Retina (tissue), 1 donor: Measurements from ENCODE around the gene KIRREL3.

ENCODE experiments used
- DNase-seq: peaks from one replicate; pipeline ENCODE4 v3.0.0-alpha.2; 2016

KIRREL3 gene

GRCh38 chr11:126592496-126593410, 407.8 kb downstream of the KIRREL3 start:
- DNase-seq = no peak

- no peak for DNase-seq
Observed at GRCh38 chr11:126591966-126592489, 408.5 kb downstream of the KIRREL3 start.

- DNase-seq = no peak
Observed at GRCh38 chr11:126589492-126589803, 411.1 kb downstream of the KIRREL3 start.

- no peak for DNase-seq
Observed at GRCh38 chr11:126588630-126589491, 411.7 kb downstream of the KIRREL3 start.

GRCh38 chr11:126587541-126587940, 413.0 kb downstream of the KIRREL3 start:
- DNase-seq = no peak

GRCh38 chr11:126585774-126586491, 414.6 kb downstream of the KIRREL3 start:
- DNase-seq = peak; percentile 56

- DNase-seq = no peak
Observed at GRCh38 chr11:126585388-126585773, 415.2 kb downstream of the KIRREL3 start.

GRCh38 chr11:126583594-126584427, 416.8 kb downstream of the KIRREL3 start:
- DNase-seq = peak; percentile 61

- no peak for DNase-seq
Observed at GRCh38 chr11:126583101-126583500, 417.5 kb downstream of the KIRREL3 start.

GRCh38 chr11:126581871-126582648, 418.5 kb downstream of the KIRREL3 start:
- peak; percentile 34 for DNase-seq

- no peak for DNase-seq
Observed at GRCh38 chr11:126578426-126578825, 422.1 kb downstream of the KIRREL3 start.

- DNase-seq = no peak
Observed at GRCh38 chr11:126578021-126578420, 422.5 kb downstream of the KIRREL3 start.

GRCh38 chr11:126575849-126576248, 424.7 kb downstream of the KIRREL3 start:
- DNase-seq = no peak

- DNase-seq = peak; percentile 60
Observed at GRCh38 chr11:126573325-126573978, 427.1 kb downstream of the KIRREL3 start.

- DNase-seq = no peak
Observed at GRCh38 chr11:126570489-126570888, 430.1 kb downstream of the KIRREL3 start.

- no peak for DNase-seq
Observed at GRCh38 chr11:126567419-126567818, 433.2 kb downstream of the KIRREL3 start.

GRCh38 chr11:126564566-126564965, 436.0 kb downstream of the KIRREL3 start:
- peak; percentile 56 for DNase-seq

- DNase-seq = peak; percentile 54
Observed at GRCh38 chr11:126561327-126561893, 439.2 kb downstream of the KIRREL3 start.

GRCh38 chr11:126560221-126560620, 440.3 kb downstream of the KIRREL3 start:
- no peak for DNase-seq
